ENCODE results near the gene GID8. TPM values are rescaled to one million over a fixed set of nuclear protein-coding genes. Genes with fewer than 3 reads are reported as not detected.

The GID8 gene
- total and polyA plus RNA-seq, 2 of the 13 experiments (the other 11 are each of a cell fraction or from before 2014, with no cell fraction given), result 39.6 to 59.8 TPM

GRCh38 chr20:62925076-62925419, 12.9 kb upstream of the GID8 start (continued):
- no peak for TF ChIP-seq HNRNPLL (IDR thresholded peaks at IDR 0.05; ENCODE audit: low read depth, low read length, poor library complexity, severe bottlenecking)
- TF ChIP-seq SRSF1 (optimal IDR thresholded peaks at IDR 0.05; ENCODE audit: low read depth, low read length), result no peak
- TF ChIP-seq ZNF354B (CRISPR knock-in tag; IDR thresholded peaks at IDR 0.05), result no peak
- no peak for TF ChIP-seq ZNF615 (CRISPR knock-in tag; IDR thresholded peaks at IDR 0.05; ENCODE audit: borderline replicate concordance)
- no peak; the same call in 1 of the 2 replicates for TF ChIP-seq ZMAT3 (CRISPR knock-in tag; conservative IDR thresholded peaks at IDR 0.05)
- no peak for TF ChIP-seq NPAS2 (CRISPR knock-in tag; IDR thresholded peaks at IDR 0.05; ENCODE audit: borderline replicate concordance)
- no peak for TF ChIP-seq BCL3 (CRISPR knock-in tag; IDR thresholded peaks at IDR 0.05)
- 0 out of 2 replicates have a peak, but pooled peaks have one; percentile 62 for TF ChIP-seq ZNF101 (CRISPR knock-in tag; IDR thresholded peaks at IDR 0.05; ENCODE audit: borderline replicate concordance, low read depth)
- no peak for TF ChIP-seq LRRFIP1 (CRISPR knock-in tag; conservative IDR thresholded peaks at IDR 0.05)
- TF ChIP-seq SAP130 (CRISPR knock-in tag; IDR thresholded peaks at IDR 0.05; ENCODE audit: low read depth), result no peak; the same call in 1 of the 2 replicates
- TF ChIP-seq ZKSCAN8 (CRISPR knock-in tag; IDR thresholded peaks at IDR 0.05; ENCODE audit: borderline replicate concordance), result 0 out of 2 replicates have a peak, but pooled peaks have one; percentile 5
- TF ChIP-seq HIC2 (CRISPR knock-in tag; IDR thresholded peaks at IDR 0.05; ENCODE audit: low read depth), result no peak
- no peak for TF ChIP-seq BRCA1 (CRISPR knock-in tag; IDR thresholded peaks at IDR 0.05)
- no peak for TF ChIP-seq ZNF784 (CRISPR knock-in tag; IDR thresholded peaks at IDR 0.05; ENCODE audit: borderline replicate concordance)
- no peak for TF ChIP-seq KDM1A (CRISPR knock-in tag; IDR thresholded peaks at IDR 0.05)
- no peak for TF ChIP-seq ZNF160 (CRISPR knock-in tag; IDR thresholded peaks at IDR 0.05)
- 0 out of 2 replicates have a peak, but pooled peaks have one; percentile 2 for TF ChIP-seq YEATS4 (CRISPR knock-in tag; IDR thresholded peaks at IDR 0.05; ENCODE audit: borderline replicate concordance)
- no peak for TF ChIP-seq ZFP1 (CRISPR knock-in tag; IDR thresholded peaks at IDR 0.05)
- 0 out of 2 replicates have a peak, but pooled peaks have one; percentile 57 for TF ChIP-seq ZSCAN30 (CRISPR knock-in tag; IDR thresholded peaks at IDR 0.05)
- 0 out of 2 replicates have a peak, but pooled peaks have one; percentile 7 for TF ChIP-seq ZBTB43 (CRISPR knock-in tag; conservative IDR thresholded peaks at IDR 0.05)
- TF ChIP-seq PAF1 (CRISPR knock-in tag; IDR thresholded peaks at IDR 0.05), result no peak
- TF ChIP-seq DPF2 (CRISPR knock-in tag; IDR thresholded peaks at IDR 0.05; ENCODE audit: borderline replicate concordance, low read depth), result no peak; the same call in 1 of the 2 replicates
- TF ChIP-seq EZH2 (conservative IDR thresholded peaks at IDR 0.05; ENCODE audit: low read depth, low read length), result no peak
- TF ChIP-seq ZBTB3 (CRISPR knock-in tag; IDR thresholded peaks at IDR 0.05; ENCODE audit: borderline replicate concordance, low read depth), result peak; percentile 61
